OCI-LY3 (cell line): ENCODE measurements around the gene PARP1.

ENCODE experiments used
- H2AFZ ChIP-seq: fragments of 200-600, 300-600 bp; shearing (Covaris generic); 2 replicates; pipeline ENCODE4 v1.6.0; 2014; ENCODE audit warnings: antibody characterized with exemption, low read depth, low read length
- H3K27ac ChIP-seq: fragments of 200-600, 300-600 bp; sonication (generic); 2 replicates; pipeline ENCODE4 v1.5.1; 2014; ENCODE audit warnings: mild to moderate bottlenecking, low read length, moderate library complexity, mixed read lengths
- H3K27me3 ChIP-seq: fragments of 200-600, 300-600 bp; sonication (generic); 2 replicates; pipeline ENCODE4 v1.6.1; 2014; ENCODE audit warnings: low read depth, low read length, mixed read lengths
- H3K36me3 ChIP-seq: fragments of 200-600, 300-600 bp; sonication (generic); replicated peaks from 2 replicates; pipeline ENCODE3; 2014; ENCODE audit warnings: low read depth, low read length, mixed read lengths
- H3K4me1 ChIP-seq: fragments of 300-600, 200-600 bp; sonication (generic); 2 replicates; pipeline ENCODE4 v1.6.1; 2014; ENCODE audit warnings: low read length, mixed read lengths
- H3K4me2 ChIP-seq: fragments of 200-600, 300-600 bp; sonication (generic); 2 replicates; pipeline ENCODE4 v1.6.1; 2014; ENCODE audit warnings: low read length, mixed read lengths
- H3K4me3 ChIP-seq: fragments of 300-600, 200-600 bp; sonication (generic); 2 replicates; pipeline ENCODE4 v1.5.1; 2014; ENCODE audit warnings: antibody characterized with exemption, mild to moderate bottlenecking, low read length, moderate library complexity
- H3K79me2 ChIP-seq: fragments of 300-600, 200-600 bp; shearing (Covaris generic); 2 replicates; pipeline ENCODE4 v1.6.1; 2014; ENCODE audit warnings: mild to moderate bottlenecking, low read length, mixed read lengths
- H3K9ac ChIP-seq: fragments of 300-600, 200-600 bp; shearing (Covaris generic); 2 replicates; pipeline ENCODE4 v1.6.0; 2014; ENCODE audit warnings: mild to moderate bottlenecking, low read length, moderate library complexity
- H3K9me3 ChIP-seq: fragments of 200-600, 300-600 bp; shearing (Covaris generic); 2 replicates; pipeline ENCODE4 v1.6.1; 2014; ENCODE audit warnings: low read length, mixed read lengths; ENCODE audit not compliant: insufficient read depth
- H4K20me1 ChIP-seq: fragments of 200-600, 300-600 bp; sonication (generic); 2 replicates; pipeline ENCODE4 v1.6.1; 2016; ENCODE audit warnings: low read length, mixed read lengths; ENCODE audit not compliant: insufficient read depth
- CTCF ChIP-seq: fragments of 200-600, 300-600 bp; sonication (generic); IDR thresholded peaks from 2 replicates; pipeline ENCODE4 v1.5.1; 2014; ENCODE audit warnings: antibody characterized with exemption, low read length, low read depth
- EZH2phosphoT487 ChIP-seq: fragments of 200-600 bp; shearing (Covaris generic); IDR thresholded peaks from 2 replicates; pipeline ENCODE4 v1.6.1; 2018; ENCODE audit warnings: antibody characterized with exemption, mixed run types, low read depth

The PARP1 gene

DNA sequence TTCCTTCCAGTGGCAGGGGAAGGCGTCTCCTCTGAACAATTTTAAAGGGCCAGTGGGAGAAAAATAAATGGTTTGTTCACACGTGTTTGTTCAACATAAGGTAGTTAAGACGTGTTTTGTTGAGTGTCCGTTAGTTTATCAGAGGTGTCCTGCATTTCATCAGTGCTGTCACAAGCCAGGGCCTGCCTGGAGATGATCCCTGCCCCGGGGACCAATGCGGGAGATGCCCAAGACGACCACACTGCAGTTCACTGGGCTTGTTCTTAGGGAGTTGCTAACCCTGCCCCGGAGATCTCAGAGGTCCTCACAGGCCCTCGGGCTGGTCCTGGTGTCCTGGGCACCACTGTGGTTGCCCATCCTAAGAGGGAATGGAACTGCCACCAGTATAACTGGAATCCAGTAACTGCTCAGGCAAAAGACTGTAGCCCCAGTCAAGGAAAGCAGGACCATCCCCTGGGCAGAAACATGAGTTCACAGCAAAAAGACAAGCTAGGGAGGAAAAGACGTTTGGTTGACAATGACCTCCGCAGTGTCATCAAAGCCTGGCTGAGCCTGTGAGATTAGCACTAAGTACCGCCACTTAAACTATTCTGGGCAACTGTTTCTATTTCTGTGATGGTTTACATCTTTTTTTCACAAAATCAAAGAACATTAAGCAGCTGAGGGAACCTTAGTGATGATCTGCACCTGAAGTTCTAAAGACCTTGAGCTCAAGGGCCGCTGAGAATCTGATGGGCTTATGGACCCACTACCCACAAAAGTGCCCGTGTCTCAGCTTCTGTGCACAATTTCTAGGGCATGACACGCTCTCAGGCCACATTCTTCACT is 54.0 kb downstream of the PARP1 start:
- TF ChIP-seq EZH2phosphoT487 (no peak), CTCF (no peak)
- Histone ChIP-seq H3K79me2 (no peaks in the 10 kb centered on the region), H3K4me3 (no peak overlapping the region), H2AFZ (no peak overlapping the region), H3K36me3 (peaks cover 33% of the 10 kb centered on the region), H3K27ac (no peak overlapping the region), H3K27me3 (no peaks in the 10 kb centered on the region), H3K9ac (no peak overlapping the region), H3K4me1 (peaks cover 28% of the 10 kb centered on the region), H3K9me3 (no peaks in the 10 kb centered on the region), H4K20me1 (no peaks in the 10 kb centered on the region), H3K4me2 (no peak overlapping the region)

DNA sequence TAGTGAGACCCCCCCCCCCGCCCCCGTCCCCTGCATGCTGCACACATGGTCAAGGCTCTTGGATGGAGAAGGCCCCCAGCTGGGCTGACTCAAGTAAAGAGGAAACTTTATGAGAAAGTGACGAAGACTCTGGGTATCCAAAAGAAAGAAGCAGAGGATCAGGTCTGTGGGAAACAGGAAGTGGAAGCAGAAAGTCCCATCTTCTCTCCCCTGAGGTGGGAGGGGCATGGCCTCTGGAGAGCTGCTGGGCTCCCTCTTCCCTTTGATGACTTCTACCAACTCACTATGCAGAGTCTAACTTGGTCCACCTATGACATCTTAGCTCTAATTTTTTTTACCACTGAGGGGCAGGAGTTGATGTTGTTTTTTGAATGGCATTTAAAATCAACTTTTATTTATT is 56.2 kb downstream of the PARP1 start:
- Histone ChIP-seq H3K4me2 (no peak overlapping the region), H3K9me3 (no peaks in the 10 kb centered on the region), H3K4me1 (peaks cover 25% of the 10 kb centered on the region), H3K79me2 (no peaks in the 10 kb centered on the region), H3K4me3 (no peak overlapping the region), H4K20me1 (no peaks in the 10 kb centered on the region), H3K27me3 (no peaks in the 10 kb centered on the region), H3K27ac (no peak overlapping the region), H3K9ac (no peak overlapping the region), H3K36me3 (peaks cover 13% of the 10 kb centered on the region), H2AFZ (no peak overlapping the region)
- TF ChIP-seq CTCF (no peak), EZH2phosphoT487 (no peak)

- no peak for TF ChIP-seq EZH2phosphoT487
- Histone ChIP-seq H3K27ac (no peak overlapping the region), H3K27me3 (no peaks in the 10 kb centered on the region), H3K4me2 (no peak overlapping the region), H2AFZ (no peak overlapping the region), H3K4me1 (peaks cover 13% of the 10 kb centered on the region), H4K20me1 (no peaks in the 10 kb centered on the region), H3K79me2 (no peaks in the 10 kb centered on the region), H3K9me3 (no peaks in the 10 kb centered on the region), H3K4me3 (no peak overlapping the region), H3K9ac (no peak overlapping the region), H3K36me3 (peaks cover 5% of the 10 kb centered on the region)
These were observed 57.4 kb downstream of the PARP1 start for GRCh38 chr1:226350519-226350865.

DNA sequence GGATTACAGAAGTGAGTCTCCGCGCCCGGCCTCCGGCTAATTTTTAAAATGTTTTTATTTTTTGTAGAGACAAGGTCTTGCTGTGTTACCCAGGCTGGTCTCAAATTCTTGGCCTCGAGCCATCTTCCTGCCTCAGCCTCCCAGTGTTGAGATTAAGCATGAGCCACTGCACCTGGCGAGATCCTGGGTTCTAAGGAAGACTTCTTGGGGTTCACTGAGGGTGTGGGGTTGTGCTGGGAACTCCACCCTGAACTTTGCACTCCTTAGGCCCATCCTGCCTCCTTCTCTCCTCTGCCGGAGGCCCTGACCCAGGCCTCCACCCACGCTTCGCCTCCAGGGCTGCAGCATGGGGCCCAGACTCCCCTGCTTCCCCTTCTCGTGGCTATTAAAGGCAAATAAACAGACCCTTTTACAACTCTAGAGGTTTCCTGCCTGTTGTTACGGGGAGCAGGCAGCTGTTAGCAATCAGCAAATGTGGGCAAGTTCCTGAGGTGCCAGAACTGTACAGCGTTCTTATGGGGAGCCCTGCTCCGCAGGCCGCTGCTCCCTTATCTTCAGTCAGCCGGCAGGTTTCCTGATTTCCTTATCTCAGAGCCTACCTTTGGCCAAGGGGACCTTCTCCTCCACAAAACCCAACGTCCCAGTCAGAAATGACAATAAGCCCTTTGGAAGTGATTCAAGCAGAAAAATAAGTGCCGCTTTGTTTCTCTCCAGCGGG is 57.9 kb downstream of the PARP1 start:
- Histone ChIP-seq H3K27me3 (no peaks in the 10 kb centered on the region), H2AFZ (no peak overlapping the region), H4K20me1 (no peaks in the 10 kb centered on the region), H3K4me2 (no peak overlapping the region), H3K79me2 (no peaks in the 10 kb centered on the region), H3K9ac (no peak overlapping the region), H3K4me1 (peaks cover 11% of the 10 kb centered on the region), H3K27ac (no peak overlapping the region), H3K36me3 (no peaks in the 10 kb centered on the region), H3K4me3 (no peak overlapping the region), H3K9me3 (no peaks in the 10 kb centered on the region)
- no peak for TF ChIP-seq CTCF
- no peak for TF ChIP-seq EZH2phosphoT487
